Measurements from ENCODE around the gene FOLR2.
A peak's percentile ranks its signal among the peaks of the same experiment; 100 is the strongest.

Gene FOLR2

GRCh38 chr11:72208281-72208680, 8.3 kb upstream of the FOLR2 start:
- Histone ChIP-seq H3K9ac (no peak overlapping the region), H3K4me2 (peak overlapping the region in 2 of 11 experiments; percentile 19 to 38; a peak in 2 of 22 replicates), H3K27ac (no peak overlapping the region), H3K4me1 (peaks cover 0 to 50% (median 15%) of the 10 kb centered on the region in 10 experiments; a peak in 12 of 20 replicates), H3K36me3 (no peaks in the 10 kb centered on the region), H4K20me1 (no peaks in the 10 kb centered on the region), H3K27me3 (no peaks in the 10 kb centered on the region), H3K9me3 (replicated peaks in 1 of 11) (peaks cover 13 to 30% (median 27%) of the 10 kb centered on the region in 11 experiments; a peak in 19 of 22 replicates), H3K4me3 (no peak overlapping the region)
- TF ChIP-seq Cebpa-rat (IDR thresholded peaks at IDR 0.05): no peak

GRCh38 chr11:72209101-72209500, 7.5 kb upstream of the FOLR2 start:
- Histone ChIP-seq H3K9me3 (replicated peaks in 1 of 11) (peaks cover 13 to 30% (median 27%) of the 10 kb centered on the region in 11 experiments; a peak in 19 of 22 replicates), H3K4me2 (peak overlapping the region in 2 of 11 experiments; percentile 19 to 38; a peak in 2 of 22 replicates), H3K4me1 (peaks cover 0 to 42% (median 15%) of the 10 kb centered on the region in 10 experiments; a peak in 12 of 20 replicates), H3K9ac (no peak overlapping the region), H3K36me3 (no peaks in the 10 kb centered on the region), H4K20me1 (no peaks in the 10 kb centered on the region), H3K27ac (no peak overlapping the region; a peak in 1 of 22 replicates), H3K4me3 (no peak overlapping the region), H3K27me3 (no peaks in the 10 kb centered on the region)
- no peak for TF ChIP-seq Cebpa-rat (IDR thresholded peaks at IDR 0.05)

DNA sequence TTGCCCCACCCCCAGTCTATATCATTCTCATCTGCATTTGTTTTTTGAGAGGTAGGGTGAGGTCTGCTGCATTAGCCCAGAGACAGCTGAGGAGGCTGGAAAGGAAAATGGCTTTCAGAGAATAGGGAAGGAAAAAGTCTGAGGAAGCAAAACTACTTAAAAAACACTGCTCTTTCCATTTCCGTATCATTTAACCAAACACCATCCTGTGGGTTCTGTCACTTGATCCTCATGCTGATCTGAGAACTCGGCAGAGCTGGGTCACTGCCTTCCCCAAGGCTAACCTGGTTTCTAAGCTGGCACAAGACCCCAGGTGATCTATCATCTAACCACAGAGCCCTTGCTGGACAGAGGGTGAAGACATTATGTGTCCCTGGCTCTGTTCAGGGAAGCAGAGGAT, 1.2 kb downstream of the FOLR2 start:
- Histone ChIP-seq H3K36me3 (no peaks in the 10 kb centered on the region), H3K4me3 (peak overlapping the region in 4 of 10 experiments; percentile 6 to 52 (median 36); a peak in 7 of 20 replicates), H3K27me3 (no peaks in the 10 kb centered on the region), H4K20me1 (no peaks in the 10 kb centered on the region), H3K4me2 (peak overlapping the region; percentile 75 to 98 (median 89)), H3K4me1 (peaks cover 57 to 74% (median 63%) of the 10 kb centered on the region in 10 experiments), H3K9me3 (replicated peaks in 1 of 11) (peaks cover 0 to 5% (median 0%) of the 10 kb centered on the region in 11 experiments; a peak in 1 of 22 replicates), H3K27ac (peak overlapping the region; percentile 16 to 82 (median 64); a peak in 20 of 22 replicates), H3K9ac (peak overlapping the region in 10 of 11 experiments; percentile 22 to 76 (median 42); a peak in 19 of 22 replicates)
- no peak for TF ChIP-seq Cebpa-rat (IDR thresholded peaks at IDR 0.05)

GRCh38 chr11:72218251-72218745, 1.7 kb downstream of the FOLR2 start:
- peaks cover 58 to 75% (median 64%) of the 10 kb centered on the region in 10 experiments for H3K4me1 ChIP-seq

DNA sequence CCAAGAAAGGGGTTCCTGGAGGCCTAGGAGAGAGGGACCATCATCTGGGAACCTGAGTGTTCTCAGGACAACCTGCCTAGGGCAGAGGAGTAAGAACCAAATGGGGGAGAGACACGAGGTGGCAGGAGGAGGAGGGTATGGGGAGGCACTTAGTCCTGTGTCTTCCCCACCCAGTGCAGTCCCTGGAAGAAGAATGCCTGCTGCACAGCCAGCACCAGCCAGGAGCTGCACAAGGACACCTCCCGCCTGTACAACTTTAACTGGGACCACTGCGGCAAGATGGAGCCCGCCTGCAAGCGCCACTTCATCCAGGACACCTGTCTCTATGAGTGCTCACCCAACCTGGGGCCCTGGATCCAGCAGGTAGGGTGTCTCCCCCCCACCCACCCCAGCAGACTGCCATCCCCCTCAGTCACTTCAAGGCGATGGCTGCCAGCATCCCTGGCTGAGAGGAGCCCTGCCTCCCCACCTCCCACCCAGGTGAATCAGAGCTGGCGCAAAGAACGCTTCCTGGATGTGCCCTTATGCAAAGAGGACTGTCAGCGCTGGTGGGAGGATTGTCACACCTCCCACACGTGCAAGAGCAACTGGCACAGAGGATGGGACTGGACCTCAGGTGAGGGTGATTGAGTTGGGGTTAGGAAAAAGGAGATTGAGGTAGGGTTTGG, 4.2 kb downstream of the FOLR2 start:
- no peak overlapping the region for H3K4me3 ChIP-seq
- no peaks in the 10 kb centered on the region for H3K9me3 ChIP-seq (replicated peaks in 1 of 11)
- H3K9ac ChIP-seq: peak overlapping the region in 7 of 11 experiments; percentile 3 to 97 (median 94); a peak in 5 of 22 replicates
- peak overlapping the region in 9 of 11 experiments; percentile 33 to 95 (median 93); a peak in 14 of 22 replicates for H3K27ac ChIP-seq
- H3K36me3 ChIP-seq: no peaks in the 10 kb centered on the region
- peak overlapping the region; percentile 74 to 99 (median 97) for H3K4me2 ChIP-seq
- TF ChIP-seq Cebpa-rat (IDR thresholded peaks at IDR 0.05): no peak
- H3K27me3 ChIP-seq: no peaks in the 10 kb centered on the region
- peaks cover 62 to 75% (median 69%) of the 10 kb centered on the region in 10 experiments for H3K4me1 ChIP-seq
- peaks cover 0 to 8% (median 6%) of the 10 kb centered on the region in 11 experiments; a peak in 14 of 22 replicates for H4K20me1 ChIP-seq

More at GRCh38 chr11:72218251-72218745, 1.7 kb downstream of the FOLR2 start:
- H3K9me3 ChIP-seq (replicated peaks in 1 of 11): peaks cover 0 to 5% (median 0%) of the 10 kb centered on the region in 11 experiments; a peak in 1 of 22 replicates
- H3K9ac ChIP-seq: peak overlapping the region in 10 of 11 experiments; percentile 22 to 76 (median 42); a peak in 19 of 22 replicates
- H3K4me3 ChIP-seq: peak overlapping the region in 4 of 10 experiments; percentile 6 to 52 (median 36); a peak in 8 of 20 replicates
- H3K27ac ChIP-seq: peak overlapping the region; percentile 16 to 82 (median 64); a peak in 19 of 22 replicates
- no peaks in the 10 kb centered on the region for H3K36me3 ChIP-seq
- H3K27me3 ChIP-seq: no peaks in the 10 kb centered on the region
- TF ChIP-seq Cebpa-rat (IDR thresholded peaks at IDR 0.05): no peak
- no peaks in the 10 kb centered on the region for H4K20me1 ChIP-seq
- peak overlapping the region; percentile 75 to 98 (median 89) for H3K4me2 ChIP-seq

DNA sequence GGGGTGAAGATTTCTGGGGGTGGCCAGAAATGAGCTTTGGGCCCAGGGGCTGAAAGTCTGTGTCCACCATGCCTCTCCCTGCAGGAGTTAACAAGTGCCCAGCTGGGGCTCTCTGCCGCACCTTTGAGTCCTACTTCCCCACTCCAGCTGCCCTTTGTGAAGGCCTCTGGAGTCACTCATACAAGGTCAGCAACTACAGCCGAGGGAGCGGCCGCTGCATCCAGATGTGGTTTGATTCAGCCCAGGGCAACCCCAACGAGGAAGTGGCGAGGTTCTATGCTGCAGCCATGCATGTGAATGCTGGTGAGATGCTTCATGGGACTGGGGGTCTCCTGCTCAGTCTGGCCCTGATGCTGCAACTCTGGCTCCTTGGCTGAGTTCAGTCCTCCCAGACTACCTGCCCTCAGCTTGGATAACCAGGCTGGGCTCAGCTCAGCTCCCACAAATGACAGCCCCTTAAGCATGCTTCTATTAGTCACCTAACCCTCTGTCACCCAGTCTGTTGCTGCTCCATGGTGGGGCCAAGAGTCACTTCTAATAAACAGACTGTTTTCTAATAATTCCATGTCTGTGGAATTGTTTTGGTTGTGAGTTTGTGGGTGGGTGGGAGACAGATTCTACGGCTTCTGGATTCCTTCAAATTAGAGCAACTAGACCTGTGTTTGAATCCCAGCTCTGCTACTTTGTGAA, 4.9 kb downstream of the FOLR2 start:
- Histone ChIP-seq H3K4me3 (peak overlapping the region in 2 of 10 experiments; percentile 84 to 86; a peak in 1 of 20 replicates), H3K9ac (peak overlapping the region in 10 of 11 experiments; percentile 93 to 97 (median 95); a peak in 14 of 22 replicates), H3K9me3 (replicated peaks in 1 of 11) (no peaks in the 10 kb centered on the region), H3K4me1 (peaks cover 64 to 75% (median 71%) of the 10 kb centered on the region in 10 experiments), H4K20me1 (peaks cover 6 to 15% (median 13%) of the 10 kb centered on the region in 11 experiments; a peak in 21 of 22 replicates), H3K4me2 (peak overlapping the region; percentile 74 to 99 (median 97)), H3K27ac (peak overlapping the region in 10 of 11 experiments; percentile 14 to 95 (median 93); a peak in 18 of 22 replicates), H3K36me3 (peaks cover 1 to 7% (median 3%) of the 10 kb centered on the region in 11 experiments; a peak in 13 of 22 replicates), H3K27me3 (no peaks in the 10 kb centered on the region)
- no peak for TF ChIP-seq Cebpa-rat (IDR thresholded peaks at IDR 0.05)

- H3K9ac ChIP-seq: peak overlapping the region; percentile 93 to 97 (median 95); a peak in 21 of 22 replicates
- H3K4me3 ChIP-seq: peak overlapping the region; percentile 84 to 94 (median 89)
- H3K4me1 ChIP-seq: peaks cover 64 to 75% (median 70%) of the 10 kb centered on the region in 10 experiments
- no peaks in the 10 kb centered on the region for H3K27me3 ChIP-seq
- H4K20me1 ChIP-seq: peaks cover 14 to 23% (median 20%) of the 10 kb centered on the region in 11 experiments
- H3K9me3 ChIP-seq (replicated peaks in 1 of 11): no peaks in the 10 kb centered on the region
- peaks cover 9 to 14% (median 11%) of the 10 kb centered on the region in 11 experiments; a peak in 19 of 22 replicates for H3K36me3 ChIP-seq
- no peak for TF ChIP-seq Cebpa-rat (IDR thresholded peaks at IDR 0.05)
- peak overlapping the region; percentile 83 to 95 (median 93); a peak in 21 of 22 replicates for H3K27ac ChIP-seq
- peak overlapping the region; percentile 74 to 99 (median 97) for H3K4me2 ChIP-seq
Measured at GRCh38 chr11:72222106-72222891, 5.7 kb downstream of the FOLR2 start.
